GM12891 (cell line): Measurements from ENCODE around the gene SEMA4A.

Experiments used
- PAX5 ChIP-seq: IDR thresholded peaks from 2 replicates; pipeline ENCODE4 v1.6.1; 2011; ENCODE audit warnings: low read length, moderate library complexity, mild to moderate bottlenecking; ENCODE audit not compliant: insufficient read depth, severe bottlenecking
- POLR2A ChIP-seq: IDR thresholded peaks from 2 replicates; pipeline ENCODE4 v1.6.1; 2011; ENCODE audit warnings: low read depth, low read length, control low read depth
- POLR2AphosphoS5 ChIP-seq: IDR thresholded peaks from 2 replicates; pipeline ENCODE4 v1.6.1; 2011; ENCODE audit warnings: low read depth, low read length, control low read depth
- POU2F2 ChIP-seq: IDR thresholded peaks from 2 replicates; pipeline ENCODE4 v1.6.1; 2011; ENCODE audit warnings: low read depth, mild to moderate bottlenecking, control low read depth, low read length, moderate library complexity
- SPI1 ChIP-seq: IDR thresholded peaks from 2 replicates; pipeline ENCODE4 v1.6.1; 2011; ENCODE audit warnings: low read depth, low read length, control low read depth
- TAF1 ChIP-seq: IDR thresholded peaks from 2 replicates; pipeline ENCODE4 v1.6.1; 2011; ENCODE audit warnings: low read depth, low read length, control low read depth

DNA sequence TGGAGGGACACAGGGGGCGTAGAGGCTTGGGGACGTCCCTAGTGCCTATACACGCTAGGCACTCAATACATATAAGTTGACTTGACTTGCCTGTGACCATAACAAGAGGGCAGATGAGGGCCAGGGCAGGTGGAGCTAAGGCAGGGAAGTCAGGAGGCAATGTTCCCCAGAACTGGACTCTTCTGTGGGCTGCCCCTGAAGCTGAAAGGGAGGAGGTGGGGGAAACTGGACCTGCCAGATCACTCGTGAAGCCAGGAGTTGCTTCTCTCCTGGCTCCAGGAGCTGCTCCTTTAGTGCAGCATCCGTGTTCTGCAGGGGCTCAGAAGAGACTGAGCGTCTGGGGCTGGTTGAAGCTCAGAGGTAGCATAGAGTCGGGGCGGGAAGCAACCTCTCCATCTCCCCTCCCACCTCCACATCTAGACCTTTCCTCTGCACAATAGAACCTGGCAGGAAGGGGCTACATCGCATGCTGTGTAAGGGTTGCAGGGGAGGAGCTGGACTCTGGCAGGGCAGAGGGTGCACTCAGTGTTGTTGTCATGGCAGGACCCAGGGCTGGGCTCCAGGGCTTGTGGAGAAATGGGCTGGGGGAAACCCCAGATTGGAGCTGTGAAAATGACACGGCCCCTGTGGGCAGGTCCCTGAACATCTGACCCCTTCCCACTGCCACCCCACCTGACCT lies 2.9 kb upstream of the SEMA4A start:
- no peak for TF ChIP-seq TAF1
- no peak for TF ChIP-seq POLR2AphosphoS5
- TF ChIP-seq POLR2A: no peak
- no peak for TF ChIP-seq POU2F2
- no peak for TF ChIP-seq SPI1
- TF ChIP-seq PAX5: no peak
